Uterus (tissue), 2 donors: ENCODE results near the gene LIMCH1.
"Not testable (repeated sequence)": the region's sequence is repeated elsewhere in the genome, so short reads cannot be mapped to it uniquely, and the experiment has no call there.

Experiments used
- POLR2A ChIP-seq, 2 donors: fragments of 450-650 bp; IDR thresholded peaks; one replicate each; pipeline ENCODE4 v1.6.1; 2016; ENCODE audit warnings: antibody characterized with exemption in 2 of 2, mild to moderate bottlenecking in 1 of 2, moderate library complexity in 1 of 2
- TF ChIP-seq, protein P1 (sequence below), 4 experiments: fragments of 200-600 bp in 2 of 4; fragments of 450-650 bp in 2 of 4; sonication (generic) in 2 of 4; IDR thresholded peaks; one replicate each; pipeline ENCODE4 v1.5.1; 2016 to 2019; ENCODE audit warnings: antibody characterized with exemption in 4 of 4, mild to moderate bottlenecking in 2 of 4, moderate library complexity in 1 of 4

DNA sequence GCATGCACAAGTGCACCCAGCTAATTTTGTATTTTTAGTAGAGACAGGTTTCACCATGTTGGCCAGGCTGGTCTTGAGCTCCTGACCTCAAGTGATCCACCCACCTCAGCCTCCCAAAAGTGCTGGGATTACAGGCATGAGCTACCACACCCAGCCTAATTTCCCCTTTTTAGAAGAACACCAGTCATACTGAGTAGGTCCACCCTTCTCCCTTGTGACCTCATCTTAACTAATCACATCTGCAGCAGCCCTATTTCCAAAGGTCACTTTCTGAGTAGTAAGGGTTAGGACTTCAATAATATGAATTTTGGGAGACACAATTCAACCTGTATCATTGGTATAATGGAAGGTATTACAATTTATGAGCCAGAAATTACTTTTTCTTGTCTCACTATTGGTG, 113.2 kb downstream of the LIMCH1 start:
- TF ChIP-seq, protein P1, sequence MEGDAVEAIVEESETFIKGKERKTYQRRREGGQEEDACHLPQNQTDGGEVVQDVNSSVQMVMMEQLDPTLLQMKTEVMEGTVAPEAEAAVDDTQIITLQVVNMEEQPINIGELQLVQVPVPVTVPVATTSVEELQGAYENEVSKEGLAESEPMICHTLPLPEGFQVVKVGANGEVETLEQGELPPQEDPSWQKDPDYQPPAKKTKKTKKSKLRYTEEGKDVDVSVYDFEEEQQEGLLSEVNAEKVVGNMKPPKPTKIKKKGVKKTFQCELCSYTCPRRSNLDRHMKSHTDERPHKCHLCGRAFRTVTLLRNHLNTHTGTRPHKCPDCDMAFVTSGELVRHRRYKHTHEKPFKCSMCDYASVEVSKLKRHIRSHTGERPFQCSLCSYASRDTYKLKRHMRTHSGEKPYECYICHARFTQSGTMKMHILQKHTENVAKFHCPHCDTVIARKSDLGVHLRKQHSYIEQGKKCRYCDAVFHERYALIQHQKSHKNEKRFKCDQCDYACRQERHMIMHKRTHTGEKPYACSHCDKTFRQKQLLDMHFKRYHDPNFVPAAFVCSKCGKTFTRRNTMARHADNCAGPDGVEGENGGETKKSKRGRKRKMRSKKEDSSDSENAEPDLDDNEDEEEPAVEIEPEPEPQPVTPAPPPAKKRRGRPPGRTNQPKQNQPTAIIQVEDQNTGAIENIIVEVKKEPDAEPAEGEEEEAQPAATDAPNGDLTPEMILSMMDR (IDR thresholded peaks at IDR 0.05): not testable (repeated sequence)
- not testable (repeated sequence) for TF ChIP-seq POLR2A (IDR thresholded peaks at IDR 0.05)
